IPS-NIHi11 (cell line): ENCODE measurements around the gene UBAC1.

Experiments
- DNase-seq: peaks from one replicate; pipeline ENCODE4 v3.0.0; 2012; ENCODE audit warnings: mixed read lengths, low spot score

UBAC1 gene

GRCh38 chr9:135939351-135940265 is 21.6 kb downstream of the UBAC1 start:
- DNase-seq = no peak

- no peak for DNase-seq
These were observed 23.4 kb downstream of the UBAC1 start for GRCh38 chr9:135937521-135938489.

- DNase-seq = no peak
These were observed 28.1 kb downstream of the UBAC1 start for GRCh38 chr9:135933114-135933513.

- DNase-seq = no peak
These were observed 28.5 kb downstream of the UBAC1 start for GRCh38 chr9:135932656-135933055.

GRCh38 chr9:135931349-135931820 is 29.8 kb downstream of the UBAC1 start:
- DNase-seq = no peak

GRCh38 chr9:135930446-135931345 is 30.5 kb downstream of the UBAC1 start:
- DNase-seq = no peak

- DNase-seq = no peak
These were observed 31.3 kb downstream of the UBAC1 start for GRCh38 chr9:135929656-135930445.

GRCh38 chr9:135928731-135929655 is 32.2 kb downstream of the UBAC1 start:
- DNase-seq = no peak

GRCh38 chr9:135928074-135928730 is 33.0 kb downstream of the UBAC1 start:
- DNase-seq = no peak

- no peak for DNase-seq
These were observed 33.8 kb downstream of the UBAC1 start for GRCh38 chr9:135927195-135928013.

GRCh38 chr9:135926402-135927194 is 34.6 kb downstream of the UBAC1 start:
- DNase-seq = no peak

- DNase-seq = no peak
These were observed 35.6 kb downstream of the UBAC1 start for GRCh38 chr9:135925496-135926133.

GRCh38 chr9:135924628-135925338 is 36.4 kb downstream of the UBAC1 start:
- DNase-seq = peak; percentile 55

- no peak for DNase-seq
These were observed 37.7 kb downstream of the UBAC1 start for GRCh38 chr9:135923508-135923907.

GRCh38 chr9:135921749-135922310 is 39.3 kb downstream of the UBAC1 start:
- DNase-seq = peak; percentile 18
